Superior temporal gyrus (tissue), 1 donor: Measurements from ENCODE around the gene ZBTB20.
"Not testable (repeated sequence)": the region's sequence is repeated elsewhere in the genome, so short reads cannot be mapped to it uniquely, and the experiment has no call there.

Experiments
- DNase-seq: peaks from one replicate; pipeline ENCODE4 v3.0.0-alpha.2; 2016; ENCODE audit errors: extremely low spot score

Gene ZBTB20

GRCh38 chr3:114838025-114838424 lies 309.1 kb downstream of the ZBTB20 start:
- no peak for DNase-seq

- no peak for DNase-seq
Measured at GRCh38 chr3:114834175-114834940, 312.7 kb downstream of the ZBTB20 start.

GRCh38 chr3:114831861-114832260 lies 315.2 kb downstream of the ZBTB20 start:
- DNase-seq, result no peak

DNA sequence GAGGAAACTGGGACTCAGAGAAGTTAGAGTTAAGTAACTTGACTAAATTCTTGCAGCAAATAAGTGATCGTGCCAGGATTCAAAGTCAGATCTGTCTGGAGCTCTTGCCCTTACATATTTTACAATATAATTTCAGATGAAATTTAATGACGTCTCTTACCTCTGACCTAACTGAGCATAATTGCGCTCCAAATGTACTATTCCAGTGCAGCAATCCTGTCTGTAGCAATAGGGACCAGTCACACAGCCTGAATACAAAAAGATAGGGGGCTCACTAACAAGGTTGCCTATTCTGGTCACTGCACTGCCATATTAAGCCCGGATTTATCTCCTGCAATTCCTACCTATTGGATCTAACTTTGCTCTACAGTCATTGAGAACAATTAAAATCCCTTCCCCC lies 316.4 kb downstream of the ZBTB20 start:
- DNase-seq, result no peak

DNA sequence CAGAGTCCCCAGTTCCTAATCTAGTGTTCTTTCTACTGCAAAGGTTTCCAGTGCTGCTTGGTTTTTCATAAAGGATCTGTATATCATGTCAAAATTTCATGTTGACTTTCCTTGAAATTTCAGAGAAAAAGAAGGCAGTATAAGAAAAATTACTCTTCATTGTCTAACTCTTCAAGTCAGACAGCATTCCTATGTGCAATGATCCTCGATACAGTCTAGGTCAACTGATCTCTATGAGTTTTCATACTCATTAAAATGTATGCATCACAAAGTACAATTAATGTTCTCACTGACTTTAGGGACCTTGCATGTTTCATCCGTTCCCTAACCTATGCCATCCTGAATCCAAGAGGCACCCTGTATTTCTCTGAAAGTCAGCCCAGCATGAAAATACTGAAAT lies 317.3 kb downstream of the ZBTB20 start:
- no peak for DNase-seq

GRCh38 chr3:114827495-114827894 lies 319.6 kb downstream of the ZBTB20 start:
- peak; percentile 92 for DNase-seq

- no peak for DNase-seq
Measured at GRCh38 chr3:114824014-114824413, 323.1 kb downstream of the ZBTB20 start.

DNA sequence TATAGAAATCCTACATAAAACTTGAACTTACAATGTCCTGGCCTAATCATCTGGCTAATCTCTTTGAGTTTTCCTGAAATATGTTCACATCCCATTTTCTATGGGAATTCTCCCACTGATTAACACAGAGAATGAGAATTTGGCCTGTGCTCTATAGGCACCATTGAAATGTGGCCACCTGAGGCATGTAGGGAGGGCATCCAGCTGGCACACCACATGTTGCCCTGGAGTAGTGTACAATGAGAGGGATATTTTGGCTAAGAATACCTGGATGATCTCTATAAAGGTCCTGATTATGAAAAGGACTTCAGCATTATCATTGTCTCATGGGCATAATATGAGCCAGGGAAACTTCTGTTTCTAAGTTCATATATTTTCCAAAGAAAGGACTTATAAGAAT lies 324.0 kb downstream of the ZBTB20 start:
- no peak for DNase-seq

- no peak for DNase-seq
Measured at GRCh38 chr3:114816052-114816451, 331.0 kb downstream of the ZBTB20 start.

- not testable (repeated sequence) for DNase-seq
Measured at GRCh38 chr3:114812541-114813238, 334.4 kb downstream of the ZBTB20 start.

- no peak for DNase-seq
Measured at GRCh38 chr3:114809668-114810413, 337.2 kb downstream of the ZBTB20 start.

DNA sequence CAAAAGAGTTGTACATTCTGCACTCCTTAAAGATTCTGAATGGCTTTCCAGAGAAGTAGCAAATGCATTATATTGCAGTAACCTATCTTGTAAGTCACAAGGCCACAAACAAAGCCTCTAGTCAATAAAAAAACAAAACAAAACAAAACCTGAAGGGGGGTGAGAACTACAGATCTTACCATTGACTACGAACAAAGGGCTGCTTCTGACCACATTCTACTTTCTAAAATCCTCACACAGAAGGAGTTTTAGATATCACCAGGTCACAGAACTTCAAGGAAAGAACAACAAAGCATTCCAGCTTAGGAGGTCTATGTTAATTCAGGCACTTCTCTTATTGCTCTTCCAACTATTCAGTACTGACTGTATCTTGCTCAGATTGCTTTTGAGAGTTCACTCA lies 343.0 kb downstream of the ZBTB20 start:
- peak; percentile 39 for DNase-seq

DNA sequence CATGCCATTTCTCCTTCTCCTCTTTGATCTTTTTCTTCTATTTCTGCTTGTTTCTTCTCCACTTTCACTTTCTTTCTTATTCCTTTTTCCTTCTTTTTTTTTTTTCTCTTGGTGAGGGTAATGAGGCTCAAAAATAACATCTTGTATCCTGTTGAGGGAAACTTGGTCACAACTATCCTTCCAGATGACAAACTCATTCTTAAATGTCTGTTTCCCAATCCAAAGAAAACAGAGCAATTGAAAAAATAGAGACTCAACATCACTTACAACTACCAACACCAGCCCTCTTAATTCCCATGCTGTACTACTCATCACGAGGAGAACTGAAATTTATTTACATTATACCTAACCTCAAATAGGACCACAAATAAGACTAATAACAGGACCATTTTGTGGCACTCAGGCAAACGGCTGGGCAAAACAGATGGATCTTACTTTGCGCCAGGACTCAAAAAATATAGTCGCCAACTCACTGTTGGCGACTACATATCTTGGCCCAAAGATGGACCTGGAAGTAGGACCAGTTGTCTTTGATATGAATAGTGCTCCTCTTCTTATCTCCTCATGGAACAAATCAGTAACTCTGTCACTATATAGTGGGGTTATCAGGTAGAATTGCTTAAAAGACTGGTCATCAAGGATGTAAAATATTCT lies 343.9 kb downstream of the ZBTB20 start:
- no peak for DNase-seq

- no peak for DNase-seq
Measured at GRCh38 chr3:114800272-114801031, 346.6 kb downstream of the ZBTB20 start.

GRCh38 chr3:114799816-114800215 lies 347.3 kb downstream of the ZBTB20 start:
- no peak for DNase-seq

DNA sequence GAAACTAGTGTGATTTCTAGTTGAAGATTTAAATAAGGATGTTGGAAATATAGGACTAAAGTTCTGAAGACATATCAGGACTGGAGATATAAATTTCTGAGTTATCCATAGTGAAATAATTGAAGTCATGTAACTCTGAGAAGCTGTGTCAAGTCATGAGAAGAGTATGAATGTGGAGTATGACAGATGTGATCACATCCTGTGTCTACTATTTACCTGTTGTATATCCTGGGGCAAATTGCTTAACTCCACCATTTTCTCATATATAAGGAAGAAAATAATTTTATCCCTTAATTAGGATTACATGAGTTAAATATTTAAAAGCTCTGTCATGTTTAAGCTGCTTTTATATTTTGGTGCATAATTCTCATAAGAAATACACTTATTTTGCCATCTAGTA lies 350.3 kb downstream of the ZBTB20 start:
- DNase-seq, result no peak

DNA sequence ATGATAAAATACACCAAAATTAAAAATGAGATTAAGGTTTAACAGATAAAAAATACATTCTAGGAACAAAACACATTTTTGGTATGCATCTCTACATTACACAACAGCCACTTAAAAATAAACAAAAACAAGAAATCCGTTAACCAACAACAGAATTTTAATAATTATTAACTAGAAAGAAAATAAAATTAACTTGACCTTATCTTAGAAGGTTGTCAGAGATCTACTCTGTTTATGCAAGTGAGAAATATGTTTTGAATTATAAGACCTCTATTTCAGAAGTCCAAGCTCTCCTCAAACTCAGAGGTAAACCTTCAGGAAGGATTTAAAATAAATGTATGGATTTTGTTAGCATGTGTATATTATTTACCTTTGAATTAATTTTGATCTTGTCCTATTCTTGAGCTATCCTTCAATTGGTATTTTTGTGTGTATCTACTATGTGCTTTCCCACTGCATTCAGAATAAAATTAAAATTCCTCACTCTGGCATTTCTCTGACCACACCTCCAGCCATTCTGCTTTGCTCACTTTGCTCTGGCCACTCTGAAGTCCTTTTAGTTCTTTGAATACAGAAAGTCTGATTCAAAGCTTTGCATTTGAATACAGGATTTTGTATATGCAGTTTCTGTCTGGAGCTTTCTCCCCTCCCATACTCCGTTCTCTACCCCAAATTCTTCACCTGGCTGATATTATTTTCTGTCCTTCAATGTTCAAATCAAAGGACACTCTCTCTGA lies 352.0 kb downstream of the ZBTB20 start:
- DNase-seq, result no peak

DNA sequence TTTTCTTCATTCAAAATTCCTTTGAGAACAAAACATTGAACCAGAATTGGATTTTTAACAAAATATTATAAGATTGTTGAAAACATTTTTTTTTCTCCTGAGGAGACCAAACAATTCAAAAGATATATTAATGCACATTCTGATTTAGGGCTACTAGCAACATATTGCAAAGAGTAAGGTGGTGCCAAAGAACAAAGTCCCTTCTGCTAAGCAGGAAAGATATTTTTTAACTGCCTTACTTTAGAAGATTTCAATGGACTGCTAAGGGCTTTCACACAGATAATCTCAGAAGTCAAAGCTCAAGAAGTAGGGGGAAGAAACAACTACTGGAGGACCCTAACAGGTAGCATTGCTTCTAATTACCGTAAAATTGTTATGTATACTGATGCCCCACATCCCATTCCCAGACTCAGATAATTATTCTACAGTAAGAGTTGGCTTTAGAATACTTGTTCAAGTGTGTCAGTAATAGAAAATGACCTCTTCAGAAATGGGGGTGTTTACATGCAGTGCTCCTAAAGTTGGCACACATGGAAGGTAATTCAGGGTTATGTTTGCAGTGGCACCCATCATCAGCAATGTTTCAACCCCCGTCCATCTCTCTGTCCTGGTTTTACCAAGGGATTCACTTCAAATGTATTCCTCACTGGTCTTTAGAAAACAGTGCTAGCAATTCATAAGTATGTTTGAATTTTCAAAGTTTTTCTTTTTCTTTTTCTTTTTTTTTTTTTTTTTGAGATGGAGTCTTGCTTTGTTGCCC lies 354.7 kb downstream of the ZBTB20 start:
- no peak for DNase-seq

GRCh38 chr3:114790752-114791151 lies 356.3 kb downstream of the ZBTB20 start:
- DNase-seq, result no peak

- DNase-seq, result no peak
Measured at GRCh38 chr3:114789803-114790202, 357.3 kb downstream of the ZBTB20 start.
